Chondrocyte (in vitro differentiated cells): Measurements from ENCODE around the gene CLDN20. TPM values are rescaled to one million over a fixed set of nuclear protein-coding genes. Genes with fewer than 3 reads are reported as not detected.

ENCODE experiments used
- DNase-seq: peaks from one replicate; pipeline ENCODE4 v3.0.0; 2021; ENCODE audit warnings: mixed read lengths, low spot score
- H3K27ac Mint-ChIP-seq: one replicate; pipeline ENCODE4 v1.8.0; 2021; ENCODE audit warnings: mild to moderate bottlenecking, moderate library complexity, mixed read lengths; ENCODE audit not compliant: unreplicated experiment
- H3K27me3 Mint-ChIP-seq: 2 replicates; pipeline ENCODE4 v1.8.0; 2021; ENCODE audit warnings: low read depth, mixed read lengths
- H3K36me3 Mint-ChIP-seq: 2 replicates; pipeline ENCODE4 v1.8.0; 2021; ENCODE audit warnings: low read depth, mixed read lengths
- H3K4me1 Mint-ChIP-seq: 2 replicates; pipeline ENCODE4 v1.8.0; 2021; ENCODE audit warnings: low read depth, mild to moderate bottlenecking, mixed read lengths
- H3K4me3 Mint-ChIP-seq: one replicate; pipeline ENCODE4 v1.8.0; 2021; ENCODE audit warnings: mild to moderate bottlenecking, moderate library complexity, mixed read lengths; ENCODE audit not compliant: unreplicated experiment
- H3K9me3 Mint-ChIP-seq: 2 replicates; pipeline ENCODE4 v1.8.0; 2021; ENCODE audit warnings: low read depth, mixed read lengths
- CTCF ChIP-seq: fragments of 200-600 bp; sonication (generic); IDR thresholded peaks from 2 replicates; pipeline ENCODE4 v1.5.0; 2021; ENCODE audit warnings: antibody characterized with exemption, mild to moderate bottlenecking, moderate library complexity
- total RNA-seq: library from RNA; stranded (reverse); gene quantifications from 3 replicates; pipeline ENCODE4 v1.2.1, GENCODE V29; 2021

CLDN20 gene
- total RNA-seq, 1 donor from 2014 or later = not detected

GRCh38 chr6:155324172-155324571 lies 60.4 kb downstream of the CLDN20 start:
- no peak overlapping the region for H3K27ac Mint-ChIP-seq
- no peaks in the 10 kb centered on the region for H3K9me3 Mint-ChIP-seq
- no peak overlapping the region for H3K4me3 Mint-ChIP-seq
- TF ChIP-seq CTCF = no peak
- no peaks in the 10 kb centered on the region for H3K27me3 Mint-ChIP-seq
- H3K36me3 Mint-ChIP-seq = no peaks in the 10 kb centered on the region
- H3K4me1 Mint-ChIP-seq = peaks cover 3% of the 10 kb centered on the region
- no peak for DNase-seq

DNA sequence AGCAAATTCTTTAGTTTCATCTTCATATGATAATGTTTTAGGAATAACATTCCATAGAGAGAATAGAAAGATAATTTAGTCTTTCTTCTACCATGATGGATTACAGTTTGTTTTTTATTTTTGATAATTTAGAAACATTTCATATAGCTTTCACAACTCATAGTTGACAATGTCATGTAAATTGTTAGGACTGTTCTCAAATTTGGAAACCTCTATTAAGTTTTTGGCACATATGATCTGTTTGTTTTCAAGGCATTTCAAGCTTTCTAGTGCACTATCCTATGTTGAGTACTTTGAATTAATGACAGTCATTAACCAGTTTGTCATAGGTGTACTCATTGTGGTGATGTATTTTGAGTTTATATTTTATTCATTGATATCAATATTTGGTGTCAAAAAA lies 61.2 kb downstream of the CLDN20 start:
- H3K4me3 Mint-ChIP-seq = no peak overlapping the region

GRCh38 chr6:155325700-155326516 lies 62.1 kb downstream of the CLDN20 start:
- H3K27ac Mint-ChIP-seq = no peak overlapping the region
- no peak for TF ChIP-seq CTCF

More for the DNA sequence above, 61.2 kb downstream of the CLDN20 start:
- H3K4me1 Mint-ChIP-seq = peaks cover 3% of the 10 kb centered on the region
- no peak for TF ChIP-seq CTCF
- DNase-seq = no peak
- no peak overlapping the region for H3K27ac Mint-ChIP-seq
- no peaks in the 10 kb centered on the region for H3K27me3 Mint-ChIP-seq
- H3K36me3 Mint-ChIP-seq = no peaks in the 10 kb centered on the region
- no peaks in the 10 kb centered on the region for H3K9me3 Mint-ChIP-seq

More at GRCh38 chr6:155325700-155326516, 62.1 kb downstream of the CLDN20 start:
- H3K4me1 Mint-ChIP-seq = peaks cover 3% of the 10 kb centered on the region
- no peak for DNase-seq
- no peaks in the 10 kb centered on the region for H3K36me3 Mint-ChIP-seq
- no peaks in the 10 kb centered on the region for H3K9me3 Mint-ChIP-seq
- no peaks in the 10 kb centered on the region for H3K27me3 Mint-ChIP-seq
- H3K4me3 Mint-ChIP-seq = no peak overlapping the region

Other genes starting within 250 kb of the CLDN20 start
- 15.3 to 16.8 TPM (median 16.8 TPM) in 3 replicates for gene TFB1M, start 50.5 kb downstream of the CLDN20 start, total RNA-seq
- not detected in 3 replicates for gene NOX3, start 191.8 kb downstream of the CLDN20 start, total RNA-seq